HL-60 (cell line): ENCODE data around the gene SLC25A19.

Experiments used
- DNase-seq, 2 experiments: peaks; one replicate each; pipeline ENCODE4 v3.0.0-alpha.2; 2010 to 2020; ENCODE audit warnings: low read depth in 1 of 2, low spot score in 1 of 2
- H3K27ac ChIP-seq: fragments of 250-450 bp; sonication (Bioruptor Pico); replicated peaks from 2 replicates; pipeline ENCODE4 v1.5.1; 2020; ENCODE audit warnings: mild to moderate bottlenecking, moderate library complexity
- H3K27me3 ChIP-seq: fragments of 250-450 bp; sonication (Bioruptor Pico); 2 replicates; pipeline ENCODE4 v1.5.1; 2021; ENCODE audit warnings: mild to moderate bottlenecking, moderate library complexity; ENCODE audit not compliant: insufficient read depth, poor library complexity, severe bottlenecking
- H3K4me3 ChIP-seq: replicated peaks from 2 replicates; pipeline ENCODE4 v1.5.1; 2011; ENCODE audit warnings: mild to moderate bottlenecking, control low read depth, low read length; ENCODE audit not compliant: insufficient read depth
- GABPA ChIP-seq: IDR thresholded peaks from 2 replicates; pipeline ENCODE4 v1.6.1; 2012; ENCODE audit warnings: low read depth
- POLR2AphosphoS5 ChIP-seq: IDR thresholded peaks from 2 replicates; pipeline ENCODE4 v1.6.1; 2012; ENCODE audit warnings: low read depth
- SPI1 ChIP-seq: IDR thresholded peaks from 2 replicates; pipeline ENCODE4 v1.6.1; 2012; ENCODE audit warnings: low read depth, mild to moderate bottlenecking, borderline replicate concordance
- TF ChIP-seq, protein P1 (sequence below): IDR thresholded peaks from one replicate; pipeline ENCODE4 v1.5.1; 2011; ENCODE audit warnings: low read length, control low read depth, inconsistent platforms; ENCODE audit not compliant: insufficient read depth
- TF ChIP-seq, protein P2 (sequence below): IDR thresholded peaks from 2 replicates; pipeline ENCODE4 v1.6.1; 2012; ENCODE audit warnings: low read depth; ENCODE audit not compliant: insufficient replicate concordance

Gene SLC25A19

DNA sequence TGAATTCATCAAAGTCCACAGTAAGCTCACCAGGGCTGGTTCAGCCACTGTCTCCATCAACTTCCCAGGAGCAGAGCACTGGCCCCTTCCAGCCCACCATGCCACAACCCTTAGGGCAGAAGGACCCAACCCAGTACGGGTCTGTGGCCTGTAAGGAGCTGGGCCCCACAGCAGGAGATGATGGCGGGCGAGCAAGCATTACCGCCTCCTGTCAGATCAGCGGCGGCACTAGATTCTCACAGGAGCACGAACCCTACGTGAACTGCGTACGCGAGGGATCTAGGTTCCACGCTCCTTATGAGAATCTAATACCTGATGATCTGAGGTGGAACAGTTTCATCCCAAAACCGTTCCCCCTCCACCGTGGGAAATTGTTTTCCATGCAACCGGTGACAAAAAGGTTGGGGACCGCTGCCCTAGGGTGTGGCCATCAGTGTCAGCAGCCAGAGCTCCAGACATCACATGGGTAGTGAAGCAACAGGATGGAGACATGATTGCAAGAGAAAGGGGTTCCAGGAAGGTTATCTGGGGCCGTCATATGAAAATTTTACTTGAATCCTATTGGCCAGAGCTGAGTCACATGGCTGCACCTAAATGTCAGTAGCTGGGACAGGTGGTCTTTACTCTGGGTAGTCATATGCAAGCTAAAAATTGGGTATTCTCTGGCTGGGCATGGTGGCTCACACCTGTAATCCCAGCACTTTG is 12.4 kb upstream of the SLC25A19 start:
- Histone ChIP-seq H3K27ac (no peak overlapping the region), H3K27me3 (no peaks in the 10 kb centered on the region), H3K4me3 (no peak overlapping the region)
- no peak for TF ChIP-seq POLR2AphosphoS5
- TF ChIP-seq, protein P1, sequence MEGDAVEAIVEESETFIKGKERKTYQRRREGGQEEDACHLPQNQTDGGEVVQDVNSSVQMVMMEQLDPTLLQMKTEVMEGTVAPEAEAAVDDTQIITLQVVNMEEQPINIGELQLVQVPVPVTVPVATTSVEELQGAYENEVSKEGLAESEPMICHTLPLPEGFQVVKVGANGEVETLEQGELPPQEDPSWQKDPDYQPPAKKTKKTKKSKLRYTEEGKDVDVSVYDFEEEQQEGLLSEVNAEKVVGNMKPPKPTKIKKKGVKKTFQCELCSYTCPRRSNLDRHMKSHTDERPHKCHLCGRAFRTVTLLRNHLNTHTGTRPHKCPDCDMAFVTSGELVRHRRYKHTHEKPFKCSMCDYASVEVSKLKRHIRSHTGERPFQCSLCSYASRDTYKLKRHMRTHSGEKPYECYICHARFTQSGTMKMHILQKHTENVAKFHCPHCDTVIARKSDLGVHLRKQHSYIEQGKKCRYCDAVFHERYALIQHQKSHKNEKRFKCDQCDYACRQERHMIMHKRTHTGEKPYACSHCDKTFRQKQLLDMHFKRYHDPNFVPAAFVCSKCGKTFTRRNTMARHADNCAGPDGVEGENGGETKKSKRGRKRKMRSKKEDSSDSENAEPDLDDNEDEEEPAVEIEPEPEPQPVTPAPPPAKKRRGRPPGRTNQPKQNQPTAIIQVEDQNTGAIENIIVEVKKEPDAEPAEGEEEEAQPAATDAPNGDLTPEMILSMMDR, result no peak
- TF ChIP-seq SPI1, result no peak
- TF ChIP-seq GABPA, result no peak
- TF ChIP-seq, protein P2, sequence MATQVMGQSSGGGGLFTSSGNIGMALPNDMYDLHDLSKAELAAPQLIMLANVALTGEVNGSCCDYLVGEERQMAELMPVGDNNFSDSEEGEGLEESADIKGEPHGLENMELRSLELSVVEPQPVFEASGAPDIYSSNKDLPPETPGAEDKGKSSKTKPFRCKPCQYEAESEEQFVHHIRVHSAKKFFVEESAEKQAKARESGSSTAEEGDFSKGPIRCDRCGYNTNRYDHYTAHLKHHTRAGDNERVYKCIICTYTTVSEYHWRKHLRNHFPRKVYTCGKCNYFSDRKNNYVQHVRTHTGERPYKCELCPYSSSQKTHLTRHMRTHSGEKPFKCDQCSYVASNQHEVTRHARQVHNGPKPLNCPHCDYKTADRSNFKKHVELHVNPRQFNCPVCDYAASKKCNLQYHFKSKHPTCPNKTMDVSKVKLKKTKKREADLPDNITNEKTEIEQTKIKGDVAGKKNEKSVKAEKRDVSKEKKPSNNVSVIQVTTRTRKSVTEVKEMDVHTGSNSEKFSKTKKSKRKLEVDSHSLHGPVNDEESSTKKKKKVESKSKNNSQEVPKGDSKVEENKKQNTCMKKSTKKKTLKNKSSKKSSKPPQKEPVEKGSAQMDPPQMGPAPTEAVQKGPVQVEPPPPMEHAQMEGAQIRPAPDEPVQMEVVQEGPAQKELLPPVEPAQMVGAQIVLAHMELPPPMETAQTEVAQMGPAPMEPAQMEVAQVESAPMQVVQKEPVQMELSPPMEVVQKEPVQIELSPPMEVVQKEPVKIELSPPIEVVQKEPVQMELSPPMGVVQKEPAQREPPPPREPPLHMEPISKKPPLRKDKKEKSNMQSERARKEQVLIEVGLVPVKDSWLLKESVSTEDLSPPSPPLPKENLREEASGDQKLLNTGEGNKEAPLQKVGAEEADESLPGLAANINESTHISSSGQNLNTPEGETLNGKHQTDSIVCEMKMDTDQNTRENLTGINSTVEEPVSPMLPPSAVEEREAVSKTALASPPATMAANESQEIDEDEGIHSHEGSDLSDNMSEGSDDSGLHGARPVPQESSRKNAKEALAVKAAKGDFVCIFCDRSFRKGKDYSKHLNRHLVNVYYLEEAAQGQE, result no peak
- DNase-seq, result peak in 1 of 2 experiments; percentile 58

DNA sequence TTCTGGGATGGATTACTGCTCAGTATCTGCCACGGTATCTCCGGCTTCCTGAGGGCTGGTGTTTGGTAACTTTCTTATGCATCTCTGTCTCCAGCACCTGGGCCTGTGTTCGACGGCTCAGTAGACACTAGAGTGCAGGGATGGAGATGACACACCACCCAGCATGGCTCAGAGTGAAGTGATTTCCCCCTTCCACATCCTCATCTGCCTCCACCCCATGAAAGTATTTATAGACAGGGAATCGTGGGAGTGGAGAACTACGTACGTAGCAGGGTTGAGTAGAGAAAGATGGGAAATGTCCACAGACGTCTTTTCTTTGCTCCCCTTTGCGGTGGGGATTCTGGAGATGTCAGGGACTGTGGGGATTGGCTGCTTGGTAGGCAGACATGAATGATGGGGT is 11.8 kb upstream of the SLC25A19 start:
- no peaks in the 10 kb centered on the region for H3K27me3 ChIP-seq
- DNase-seq, result no peak
- no peak overlapping the region for H3K27ac ChIP-seq
- TF ChIP-seq, protein P2, result no peak
- TF ChIP-seq GABPA (no peak), POLR2AphosphoS5 (no peak), SPI1 (no peak)
- TF ChIP-seq, protein P1, result no peak
- no peak overlapping the region for H3K4me3 ChIP-seq

DNA sequence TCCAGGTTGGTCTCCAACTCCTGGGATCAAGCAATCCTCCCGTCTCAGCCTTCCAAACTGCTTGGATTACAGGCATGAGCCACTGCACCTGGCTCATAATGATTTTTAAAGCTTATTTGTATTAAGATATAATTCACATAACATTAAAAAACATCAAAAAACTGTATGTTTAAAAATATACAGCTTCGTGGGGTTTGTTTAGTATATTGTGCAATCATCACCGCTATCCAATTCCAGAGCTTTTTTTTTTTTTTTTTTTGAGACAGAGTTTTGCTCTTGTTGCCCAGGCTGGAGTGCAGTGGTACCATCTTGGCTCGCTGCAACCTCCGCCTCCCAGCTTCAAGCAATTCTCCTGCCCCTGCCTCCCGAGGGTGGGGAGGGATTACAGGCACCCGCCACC is 11.0 kb upstream of the SLC25A19 start:
- H3K27ac ChIP-seq, result no peak overlapping the region

More for the DNA sequence above, 11.0 kb upstream of the SLC25A19 start:
- DNase-seq, result no peak
- Histone ChIP-seq H3K27me3 (no peaks in the 10 kb centered on the region), H3K4me3 (no peak overlapping the region)
- TF ChIP-seq, protein P2, result no peak
- TF ChIP-seq, protein P1, result no peak
